NCI-H460 (cell line): ENCODE results near the gene RECQL5. TPM values are rescaled to one million over a fixed set of nuclear protein-coding genes. Genes with fewer than 3 reads are reported as not detected.

ENCODE experiments used
- total RNA-seq: library from RNA; depleted of rRNA; stranded (reverse); fragments of >200 nt; shearing (Covaris generic); gene quantifications from 2 replicates; pipeline ENCODE4 v1.2.3, GENCODE V29; 2014; rRNA removed

RECQL5 gene
- total RNA-seq, 1 experiment from 2014 or later: 25.5 TPM

Other genes starting within 250 kb of the RECQL5 start
- gene TMEM94, start 210.5 kb downstream of the RECQL5 start, total RNA-seq: 39.8 and 49.8 TPM in 2 replicates
- 4.8 and 6.0 TPM in 2 replicates for gene CASKIN2, start 151.6 kb downstream of the RECQL5 start, total RNA-seq
- gene TSEN54, start 150.6 kb downstream of the RECQL5 start, total RNA-seq: 17.3 and 27.2 TPM in 2 replicates
- gene LLGL2, start 141.5 kb downstream of the RECQL5 start, total RNA-seq: 8.8 and 9.2 TPM in 2 replicates
- gene MYO15B, start 79.4 kb downstream of the RECQL5 start, total RNA-seq: 1.2 and 2.9 TPM in 2 replicates
- gene SMIM5, start 33.7 kb downstream of the RECQL5 start, total RNA-seq: 0.02 TPM in 1 of 2 replicates, not detected in the other
- gene SAP30BP, start 184 bp upstream of the RECQL5 start, total RNA-seq: 57.3 and 62.1 TPM in 2 replicates
- gene ITGB4, start 54.3 kb upstream of the RECQL5 start, total RNA-seq: 14.5 and 18.0 TPM in 2 replicates
- gene GALK1, start 98.0 kb upstream of the RECQL5 start, total RNA-seq: 21.6 and 23.1 TPM in 2 replicates
- 25.8 and 33.8 TPM in 2 replicates for gene UNK, start 117.7 kb upstream of the RECQL5 start, total RNA-seq
- gene UNC13D, start 177.2 kb upstream of the RECQL5 start, total RNA-seq: 0.57 and 0.66 TPM in 2 replicates
- gene WBP2, start 188.2 kb upstream of the RECQL5 start, total RNA-seq: 32.0 and 36.7 TPM in 2 replicates
- gene TRIM47, start 211.4 kb upstream of the RECQL5 start, total RNA-seq: 38.0 and 50.4 TPM in 2 replicates
- gene TRIM65, start 229.8 kb upstream of the RECQL5 start, total RNA-seq: 30.2 and 32.0 TPM in 2 replicates
- gene MRPL38, start 237.7 kb upstream of the RECQL5 start, total RNA-seq: 42.6 and 43.0 TPM in 2 replicates